ENCODE data around the gene ELFN1.

The ELFN1 gene

GRCh38 chr7:1708596-1709251 lies 38.6 kb downstream of the ELFN1 start:
- H3K27me3 ChIP-seq (ENCODE audit: insufficient read depth, low read depth, severe bottlenecking) = no peaks in the 10 kb centered on the region
- peaks cover 7% of the 10 kb centered on the region for H3K9me3 ChIP-seq (ENCODE audit: severe bottlenecking)
- peak; percentile 3 for DNase-seq
- H3K4me3 ChIP-seq (ENCODE audit: low read depth, low read length) = no peak overlapping the region
- no peak overlapping the region for H3K27ac ChIP-seq
- TF ChIP-seq CTCF (IDR thresholded peaks at IDR 0.05; ENCODE audit: low read depth, low read length) = no peak
- H3K36me3 ChIP-seq = peaks cover 34% of the 10 kb centered on the region

- H3K36me3 ChIP-seq = peaks cover 35% of the 10 kb centered on the region
- TF ChIP-seq CTCF (IDR thresholded peaks at IDR 0.05; ENCODE audit: low read depth, low read length) = no peak
- H3K27ac ChIP-seq = no peak overlapping the region
- no peaks in the 10 kb centered on the region for H3K27me3 ChIP-seq (ENCODE audit: insufficient read depth, low read depth, severe bottlenecking)
- H3K4me3 ChIP-seq (ENCODE audit: low read depth, low read length) = no peak overlapping the region
- peak; percentile 4 for DNase-seq
- H3K9me3 ChIP-seq (ENCODE audit: severe bottlenecking) = peaks cover 7% of the 10 kb centered on the region
These were observed 39.2 kb downstream of the ELFN1 start for GRCh38 chr7:1709281-1709680.

- peaks cover 10% of the 10 kb centered on the region for H3K9me3 ChIP-seq (ENCODE audit: severe bottlenecking)
- H3K27me3 ChIP-seq (ENCODE audit: insufficient read depth, low read depth, severe bottlenecking) = no peaks in the 10 kb centered on the region
- DNase-seq = no peak
- no peak overlapping the region for H3K4me3 ChIP-seq (ENCODE audit: low read depth, low read length)
- no peak overlapping the region for H3K27ac ChIP-seq
- H3K36me3 ChIP-seq = peaks cover 41% of the 10 kb centered on the region
- TF ChIP-seq CTCF (IDR thresholded peaks at IDR 0.05; ENCODE audit: low read depth, low read length) = peak; percentile 43; the same call in 1 of the 2 replicates
These were observed 39.8 kb downstream of the ELFN1 start for GRCh38 chr7:1709900-1710299.

GRCh38 chr7:1710936-1711335 lies 40.9 kb downstream of the ELFN1 start:
- peaks cover 52% of the 10 kb centered on the region for H3K36me3 ChIP-seq
- TF ChIP-seq CTCF (IDR thresholded peaks at IDR 0.05; ENCODE audit: low read depth, low read length) = no peak
- H3K27me3 ChIP-seq (ENCODE audit: insufficient read depth, low read depth, severe bottlenecking) = no peaks in the 10 kb centered on the region
- H3K27ac ChIP-seq = peak overlapping the region; percentile 37
- H3K4me3 ChIP-seq (ENCODE audit: low read depth, low read length) = no peak overlapping the region
- DNase-seq = no peak
- H3K9me3 ChIP-seq (ENCODE audit: severe bottlenecking) = peaks cover 10% of the 10 kb centered on the region

DNA sequence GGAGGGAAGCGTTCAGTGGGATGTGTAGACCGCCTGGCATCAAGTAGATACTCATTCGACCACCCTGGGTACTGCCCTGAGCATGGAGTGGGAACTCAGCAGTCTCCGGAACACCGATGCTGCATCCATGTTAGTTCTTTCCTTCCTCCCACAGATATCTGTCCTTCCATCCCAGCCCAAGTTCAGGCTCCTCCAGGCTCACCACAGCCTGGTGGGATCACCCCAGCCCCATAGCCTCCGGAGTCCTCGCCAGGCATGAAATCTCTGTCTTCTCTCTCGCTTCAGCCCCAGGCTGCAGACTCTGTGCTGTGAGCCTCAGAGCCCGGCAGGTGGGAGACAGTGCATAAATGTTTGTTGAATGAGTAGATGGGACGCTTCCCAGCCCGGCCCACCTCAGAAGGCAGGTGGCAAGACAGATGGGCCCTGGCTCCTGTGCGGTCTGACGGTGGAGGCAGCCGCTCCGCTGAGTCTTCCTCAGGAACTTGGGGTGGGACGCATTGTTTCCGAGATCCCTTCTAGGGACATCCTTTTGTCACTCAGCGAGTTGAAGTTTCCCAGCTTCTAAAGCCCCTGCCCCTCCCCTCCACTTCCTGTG lies 42.9 kb downstream of the ELFN1 start:
- Histone ChIP-seq H3K27me3 (ENCODE audit: insufficient read depth, low read depth, severe bottlenecking) (no peaks in the 10 kb centered on the region), H3K4me3 (ENCODE audit: low read depth, low read length) (no peak overlapping the region), H3K9me3 (ENCODE audit: severe bottlenecking) (peaks cover 10% of the 10 kb centered on the region), H3K36me3 (peaks cover 63% of the 10 kb centered on the region), H3K27ac (peak overlapping the region; percentile 80)
- TF ChIP-seq CTCF (IDR thresholded peaks at IDR 0.05; ENCODE audit: low read depth, low read length) = no peak
- peak; percentile 38 for DNase-seq
